Daoy (cell line): Measurements from ENCODE around the gene IL4I1. TPM values are rescaled to one million over a fixed set of nuclear protein-coding genes. Genes with fewer than 3 reads are reported as not detected.
"Not testable (repeated sequence)": the region's sequence is repeated elsewhere in the genome, so short reads cannot be mapped to it uniquely, and the experiment has no call there.

Experiments used
- DNase-seq: peaks from one replicate; pipeline ENCODE4 v3.0.0-alpha.2; 2015; ENCODE audit warnings: low read depth
- total RNA-seq: library from RNA; depleted of rRNA; stranded (reverse); fragments of >200 nt; shearing (Covaris generic); gene quantifications from 2 replicates; pipeline ENCODE4 v1.2.3, GENCODE V29; 2014; rRNA removed

The IL4I1 gene, protein sequence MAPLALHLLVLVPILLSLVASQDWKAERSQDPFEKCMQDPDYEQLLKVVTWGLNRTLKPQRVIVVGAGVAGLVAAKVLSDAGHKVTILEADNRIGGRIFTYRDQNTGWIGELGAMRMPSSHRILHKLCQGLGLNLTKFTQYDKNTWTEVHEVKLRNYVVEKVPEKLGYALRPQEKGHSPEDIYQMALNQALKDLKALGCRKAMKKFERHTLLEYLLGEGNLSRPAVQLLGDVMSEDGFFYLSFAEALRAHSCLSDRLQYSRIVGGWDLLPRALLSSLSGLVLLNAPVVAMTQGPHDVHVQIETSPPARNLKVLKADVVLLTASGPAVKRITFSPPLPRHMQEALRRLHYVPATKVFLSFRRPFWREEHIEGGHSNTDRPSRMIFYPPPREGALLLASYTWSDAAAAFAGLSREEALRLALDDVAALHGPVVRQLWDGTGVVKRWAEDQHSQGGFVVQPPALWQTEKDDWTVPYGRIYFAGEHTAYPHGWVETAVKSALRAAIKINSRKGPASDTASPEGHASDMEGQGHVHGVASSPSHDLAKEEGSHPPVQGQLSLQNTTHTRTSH
- total RNA-seq: 9.1 and 9.3 TPM in 2 replicates

DNA sequence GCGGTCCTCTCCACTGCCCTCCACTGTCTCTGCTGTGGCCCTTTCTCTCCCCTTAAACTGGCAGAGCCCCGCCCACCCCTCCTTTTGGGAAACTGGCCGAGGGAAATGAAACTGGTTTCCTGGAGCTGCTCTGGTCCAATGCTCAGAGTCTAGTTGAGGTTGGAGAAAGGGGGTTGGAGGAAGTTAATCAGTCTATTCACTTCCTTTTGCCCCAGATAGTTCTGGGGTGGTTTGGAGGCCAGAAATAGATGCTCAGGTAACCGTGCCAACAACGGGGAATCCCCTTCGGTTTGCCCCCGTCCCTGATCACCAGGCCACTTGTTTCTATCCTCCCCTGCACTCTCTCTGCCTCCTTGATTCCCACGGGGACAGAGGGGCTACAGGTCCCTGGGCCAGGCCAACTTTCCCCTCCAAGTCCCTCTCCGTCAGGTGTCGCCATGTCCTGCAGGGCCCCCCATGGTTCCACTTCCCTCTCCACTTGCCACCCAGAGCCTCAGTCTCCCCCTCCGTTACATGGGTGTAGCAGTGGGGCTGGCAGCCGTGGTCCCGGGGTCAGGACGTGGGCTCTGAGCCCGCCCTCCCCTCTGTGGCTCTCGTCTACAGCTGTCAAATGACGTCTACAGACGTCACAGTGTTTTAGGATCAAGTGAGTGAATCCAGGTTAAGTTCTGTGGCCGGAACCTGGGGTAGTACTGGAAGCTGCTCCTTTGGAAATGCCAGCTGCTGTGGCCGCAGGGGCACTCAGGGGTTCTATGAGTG, at the start of gene IL4I1:
Gene IL4I1, minus strand, starts transcription at position 25 of the 759 bp plus-strand sequence. CDS start 727 bp downstream, outside the sequence.
- DNase-seq: peak; percentile 86

DNA sequence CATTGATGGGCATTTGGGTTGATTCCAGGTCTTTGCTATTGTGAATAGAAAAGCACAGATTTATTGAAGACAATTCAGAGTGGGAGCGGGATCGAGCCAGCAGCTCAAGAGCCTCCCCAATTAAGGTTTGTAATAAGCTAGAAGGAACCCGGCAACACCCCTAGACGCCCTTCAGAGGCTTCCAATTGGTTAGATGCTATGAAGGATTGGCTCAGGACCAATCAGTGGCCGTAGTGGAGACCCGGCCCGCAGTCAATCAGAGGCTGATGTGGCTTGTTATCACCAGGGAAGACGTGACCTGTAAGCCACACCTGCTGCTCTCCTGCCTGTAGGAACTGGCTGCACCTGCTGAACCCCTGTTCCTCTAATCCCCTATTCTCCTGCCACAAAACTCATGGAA, 49.7 kb upstream of the IL4I1 start:
- no peak for DNase-seq

DNA sequence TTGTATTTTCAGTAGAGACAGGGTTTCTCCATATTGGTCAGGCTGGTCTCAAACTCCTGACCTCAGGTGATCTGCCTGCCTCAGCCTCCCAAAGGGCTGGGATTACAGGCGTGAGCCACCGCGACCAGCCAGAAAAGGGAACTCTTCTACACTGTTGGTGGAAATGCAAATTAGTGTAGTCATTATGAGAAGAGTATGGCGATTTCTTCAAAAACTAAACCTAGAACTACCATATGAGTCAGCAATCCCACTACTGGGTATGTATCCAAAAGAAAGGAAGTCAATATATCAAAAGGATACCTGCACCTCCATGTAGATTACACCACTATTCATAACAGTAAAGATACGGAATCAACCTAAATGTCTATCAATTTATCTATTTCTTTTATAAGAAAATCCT, 47.9 kb upstream of the IL4I1 start:
- DNase-seq: not testable (repeated sequence)

DNA sequence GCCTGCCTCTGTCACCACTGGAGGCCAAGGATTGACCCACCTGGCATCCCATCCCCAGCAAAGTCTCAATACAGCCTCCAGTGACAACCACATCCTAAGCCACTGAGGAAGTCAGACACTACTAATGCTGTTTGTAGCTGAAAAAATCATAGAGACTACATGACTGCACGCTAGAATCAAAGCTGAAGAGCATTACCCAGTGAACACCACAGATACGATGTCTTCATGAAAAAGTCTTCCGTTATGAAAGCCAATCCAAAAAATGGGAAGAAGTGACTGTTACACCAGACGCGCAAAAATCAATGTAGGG, 43.8 kb upstream of the IL4I1 start:
- no peak for DNase-seq

- no peak for DNase-seq
Measured at GRCh38 chr19:49939721-49940481, 43.2 kb upstream of the IL4I1 start.

DNA sequence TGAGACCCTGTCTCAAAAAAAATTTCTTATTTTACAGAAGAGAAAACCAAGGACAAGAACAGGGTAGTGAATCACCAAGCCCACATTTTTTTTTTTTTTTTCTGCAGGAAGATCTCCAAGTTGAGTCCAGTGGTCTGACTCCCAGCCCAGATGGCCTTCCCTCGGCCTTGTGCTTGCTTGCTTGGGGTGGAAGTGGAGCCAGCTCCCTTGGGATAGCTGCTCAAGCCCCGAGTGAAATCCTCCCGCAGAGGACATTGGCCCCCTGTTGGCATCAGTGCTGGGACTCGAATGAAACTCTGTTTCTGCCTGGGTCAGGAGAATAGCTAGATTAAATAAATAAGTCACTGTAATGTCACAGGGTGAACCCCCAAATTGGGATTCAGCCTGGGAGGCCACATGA, 42.0 kb upstream of the IL4I1 start:
- no peak for DNase-seq

- peak; percentile 83 for DNase-seq
Measured at GRCh38 chr19:49937750-49938381, 41.2 kb upstream of the IL4I1 start.

GRCh38 chr19:49936549-49936948, 39.9 kb upstream of the IL4I1 start:
- no peak for DNase-seq

DNA sequence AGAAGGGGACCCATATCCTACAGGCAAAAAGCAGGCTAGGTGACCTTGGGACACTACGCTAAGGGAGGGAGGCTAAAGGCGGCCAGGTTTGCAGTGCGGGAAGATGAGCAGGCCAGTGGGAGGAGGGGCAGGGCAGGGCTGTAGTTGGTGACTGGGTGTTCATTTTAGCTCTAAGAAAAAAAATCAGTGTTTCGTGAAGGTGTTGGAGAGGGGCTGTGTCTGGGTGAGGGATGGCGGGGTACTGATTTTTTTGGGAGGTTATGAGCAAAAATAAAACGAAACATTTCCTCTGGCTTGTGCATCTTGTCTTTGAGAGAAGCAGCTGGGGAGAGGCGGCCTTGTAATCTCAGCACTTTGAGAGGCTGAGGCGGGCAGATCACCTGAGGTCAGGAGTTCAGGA, 37.0 kb upstream of the IL4I1 start:
- no peak for DNase-seq

- no peak for DNase-seq
Measured at GRCh38 chr19:49932731-49933131, 36.0 kb upstream of the IL4I1 start.

DNA sequence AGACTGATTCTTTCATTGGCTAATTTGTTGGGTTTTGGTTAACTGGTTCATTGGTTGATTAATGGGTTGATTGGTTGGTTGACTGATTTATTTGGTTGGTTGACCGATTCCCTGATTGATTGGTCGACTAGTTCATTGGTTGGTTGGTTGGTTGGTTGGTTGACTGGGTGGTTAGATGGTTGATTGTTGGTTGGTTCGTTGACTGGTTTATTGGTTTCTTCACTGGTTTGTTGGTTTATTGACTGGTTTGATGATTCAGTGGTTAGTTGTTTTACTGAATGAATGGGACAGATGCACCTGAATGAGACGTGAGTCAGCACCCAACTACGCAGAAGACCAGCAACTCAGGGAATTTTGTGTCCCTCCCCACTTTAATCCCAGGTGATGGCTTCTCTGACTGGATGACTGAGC, 35.4 kb upstream of the IL4I1 start:
- no peak for DNase-seq

DNA sequence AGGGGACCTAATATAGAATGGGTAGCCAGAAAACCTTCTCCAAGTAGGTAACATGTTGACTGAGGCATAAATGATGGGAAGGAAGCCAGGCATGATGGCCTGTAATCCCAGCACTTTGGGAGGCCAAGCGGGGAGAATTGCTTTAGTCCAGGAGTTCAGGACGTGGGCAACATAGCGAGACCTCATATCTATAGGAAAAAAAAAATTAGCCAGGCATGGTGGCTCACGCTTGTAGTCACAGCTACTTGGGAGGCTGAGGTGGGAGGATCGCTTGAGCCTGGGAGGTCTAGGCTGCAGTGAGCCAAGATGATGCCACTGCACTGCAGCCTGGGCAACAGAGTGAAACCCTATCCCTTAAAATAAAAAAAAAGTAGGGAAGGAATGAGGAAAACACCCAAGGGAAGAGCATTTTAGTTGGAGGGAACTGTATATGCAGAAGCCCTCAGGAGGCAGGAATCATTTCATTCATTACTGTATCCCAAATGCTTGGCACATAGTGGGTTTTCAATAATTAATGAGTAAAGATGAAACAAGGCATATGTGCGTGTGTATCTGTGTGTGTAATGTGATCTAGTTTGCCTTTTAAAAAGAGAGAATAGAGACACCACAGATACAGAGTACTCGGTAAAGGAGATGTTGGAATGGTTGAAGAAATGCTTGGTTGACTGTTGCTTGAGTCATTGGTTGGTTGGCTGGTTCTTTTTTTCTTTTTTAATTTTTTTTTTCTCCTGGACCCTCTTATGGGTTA, 34.8 kb upstream of the IL4I1 start:
- no peak for DNase-seq

DNA sequence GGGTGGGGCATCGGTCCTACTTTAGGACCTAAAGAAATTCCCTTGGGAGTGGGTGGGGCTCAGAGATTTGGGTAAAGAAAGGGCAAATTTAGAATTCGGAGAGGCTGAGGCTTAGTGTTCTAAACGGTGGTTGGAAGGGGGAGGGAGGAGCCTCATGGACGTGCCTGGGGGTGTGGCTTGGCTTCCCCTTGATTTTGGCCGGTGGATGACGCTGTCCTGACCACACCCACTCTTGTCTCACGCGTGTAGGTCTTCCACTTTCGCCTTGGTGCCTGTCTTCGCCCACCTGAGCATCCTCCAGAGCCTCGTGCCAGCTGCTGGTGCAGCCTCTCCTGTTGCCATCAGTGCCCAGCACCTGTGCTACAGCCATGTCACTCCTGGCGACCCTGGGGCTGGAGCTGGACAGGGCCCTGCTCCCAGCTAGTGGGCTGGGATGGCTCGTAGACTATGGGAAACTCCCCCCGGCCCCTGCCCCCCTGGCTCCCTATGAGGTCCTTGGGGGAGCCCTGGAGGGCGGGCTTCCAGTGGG, 33.9 kb upstream of the IL4I1 start:
- no peak for DNase-seq

DNA sequence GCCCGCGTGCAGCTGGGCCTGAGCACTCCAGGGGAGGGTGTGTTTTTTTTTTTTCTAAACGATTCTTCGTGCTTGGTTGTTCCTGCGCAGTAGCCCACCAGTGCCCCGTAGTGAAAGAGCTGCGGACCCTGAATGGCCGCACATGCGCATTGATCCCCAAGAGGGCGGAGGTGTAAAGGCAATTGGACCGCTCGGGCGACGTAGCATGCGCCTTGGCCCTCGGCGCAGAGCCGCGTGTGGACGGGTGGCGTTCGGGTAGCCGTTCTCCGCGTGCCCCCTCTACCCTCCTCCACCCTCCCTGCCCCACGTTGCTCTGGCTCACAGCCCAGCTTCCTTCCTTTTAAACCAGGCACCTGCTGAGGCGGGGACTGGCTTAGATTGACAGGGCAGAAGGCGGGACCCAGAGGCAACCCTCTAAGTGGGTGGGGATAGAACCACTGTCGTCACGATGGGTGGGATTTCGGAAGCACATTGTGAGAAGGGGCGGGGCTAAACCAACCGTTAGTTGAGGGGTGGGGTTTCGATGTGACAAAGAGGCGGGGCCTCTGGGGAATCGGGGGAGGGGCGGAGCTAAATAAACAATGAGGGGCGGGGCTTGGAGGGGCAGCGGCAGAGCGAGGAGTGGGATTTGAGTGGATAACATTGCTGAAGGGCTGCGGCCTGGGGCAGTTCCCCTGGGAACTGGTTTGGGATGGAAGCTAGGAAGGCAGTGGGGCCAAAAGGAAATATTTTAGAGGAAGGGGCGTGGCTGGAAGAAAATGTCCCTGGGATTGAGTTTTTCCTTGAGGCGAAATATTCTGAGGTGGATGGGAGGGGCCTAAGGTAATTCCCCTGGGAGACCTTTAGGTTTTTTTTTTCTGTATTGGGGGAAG, 33.2 kb upstream of the IL4I1 start:
- DNase-seq: peak; percentile 96

GRCh38 chr19:49929121-49929610, 32.5 kb upstream of the IL4I1 start, which contains the start of the genes ATF5 and NUP62:
Gene ATF5, plus strand, starts transcription at chr19:49929205. Its CDS starts 1,646 bp downstream, at chr19:49930851.
Gene NUP62, minus strand, starts transcription at chr19:49929504. Its CDS starts 19,697 bp downstream, at chr19:49909807.
- peak; percentile 95 for DNase-seq

- no peak for DNase-seq
Measured at GRCh38 chr19:49927526-49928264, 31.0 kb upstream of the IL4I1 start.

- no peak for DNase-seq
Measured at GRCh38 chr19:49926515-49926914, 29.8 kb upstream of the IL4I1 start.

GRCh38 chr19:49925486-49925885, 28.8 kb upstream of the IL4I1 start:
- no peak for DNase-seq

DNA sequence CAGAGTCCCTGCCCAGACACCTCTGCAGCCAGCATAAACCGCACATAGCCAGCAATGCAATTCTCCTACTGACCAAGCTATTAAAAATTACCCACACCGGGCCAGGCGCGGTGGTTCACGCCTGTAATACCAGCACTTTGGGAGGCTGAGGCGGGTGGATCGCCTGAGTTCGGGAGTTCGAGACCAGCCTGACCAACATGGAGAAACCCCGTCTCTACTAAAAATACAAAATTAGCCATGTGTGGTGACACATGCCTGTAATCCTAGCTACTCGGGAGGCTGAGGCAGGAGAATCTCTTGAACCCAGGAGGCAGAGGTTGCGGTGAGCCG, 28.2 kb upstream of the IL4I1 start:
- DNase-seq: not testable (repeated sequence)
